Liver (tissue), 9 donors: ENCODE data around the gene SMARCB1. TPM values are rescaled to one million over a fixed set of nuclear protein-coding genes. Genes with fewer than 3 reads are reported as not detected.

Source experiments
- DNase-seq: peaks from one replicate; pipeline ENCODE4 v3.0.0-alpha.2; 2017; ENCODE audit warnings: low spot score
- H3K27ac ChIP-seq, 2 donors: one replicate each; pipeline ENCODE4 v1.7.0; 2013; ENCODE audit warnings: inconsistent platforms in 2 of 2, low read length in 2 of 2, control low read depth in 1 of 2, low read depth in 1 of 2, mild to moderate bottlenecking in 1 of 2
- H3K27me3 ChIP-seq, 4 donors: one replicate each; pipeline versions ENCODE4 v1.6.1 to v1.7.0; 2013; ENCODE audit warnings: low read length in 3 of 4, inconsistent platforms in 1 of 4, mild to moderate bottlenecking in 1 of 4, moderate library complexity in 1 of 4; ENCODE audit not compliant: control insufficient read depth in 4 of 4, insufficient read depth in 4 of 4
- H3K36me3 ChIP-seq, 4 donors: one replicate each; pipeline versions ENCODE4 v1.6.1 to v1.7.0; 2013; ENCODE audit warnings: low read length in 3 of 4, mild to moderate bottlenecking in 3 of 4, low read depth in 1 of 4, moderate library complexity in 1 of 4; ENCODE audit not compliant: control insufficient read depth in 4 of 4, insufficient read depth in 3 of 4
- H3K4me1 ChIP-seq, 4 donors: one replicate each; pipeline versions ENCODE4 v1.6.1 to v1.7.0; 2013; ENCODE audit warnings: low read length in 3 of 4, mild to moderate bottlenecking in 3 of 4, moderate library complexity in 1 of 4; ENCODE audit not compliant: control insufficient read depth in 4 of 4, insufficient read depth in 4 of 4
- H3K4me3 ChIP-seq, 3 donors: one replicate each; pipeline versions ENCODE4 v1.6.1 to v1.7.0; 2013; ENCODE audit warnings: low read length in 3 of 3, control low read depth in 1 of 3, low read depth in 1 of 3, mild to moderate bottlenecking in 1 of 3
- H3K9ac ChIP-seq, 2 donors: one replicate each; pipeline ENCODE4 v1.7.0; 2013; ENCODE audit warnings: low read length in 2 of 2, mild to moderate bottlenecking in 2 of 2, moderate library complexity in 2 of 2, control low read depth in 1 of 2, low read depth in 1 of 2
- H3K9me3 ChIP-seq, 4 donors: one replicate each; pipeline versions ENCODE4 v1.6.1 to v1.7.0; 2013; ENCODE audit warnings: low read length in 3 of 4; ENCODE audit not compliant: control insufficient read depth in 4 of 4
- ATF3 ChIP-seq: IDR thresholded peaks from 2 replicates; pipeline ENCODE4 v1.6.1; 2016; ENCODE audit warnings: antibody characterized with exemption
- EGR1 ChIP-seq, 2 donors: IDR thresholded peaks; 2 replicates each; pipeline ENCODE4 v1.6.1; 2016 to 2018; ENCODE audit warnings: antibody characterized with exemption in 2 of 2, low read depth in 2 of 2
- FOXA1 ChIP-seq: IDR thresholded peaks from 2 replicates; pipeline ENCODE4 v1.6.1; 2016; ENCODE audit warnings: antibody characterized with exemption
- FOXA2 ChIP-seq: IDR thresholded peaks from 2 replicates; pipeline ENCODE4 v1.6.1; 2016; ENCODE audit warnings: antibody characterized with exemption
- GABPA ChIP-seq, 2 donors: IDR thresholded peaks in 1 of 2; conservative IDR thresholded peaks in 1 of 2; 2 replicates each; pipeline ENCODE4 v1.6.1; 2016; ENCODE audit warnings: antibody characterized with exemption in 2 of 2, mild to moderate bottlenecking in 1 of 2, moderate library complexity in 1 of 2
- HNF4A ChIP-seq, 2 donors: conservative IDR thresholded peaks; 2 replicates each; pipeline ENCODE4 v1.6.1; 2016; ENCODE audit warnings: antibody characterized with exemption in 2 of 2, mild to moderate bottlenecking in 2 of 2
- NR2F2 ChIP-seq: IDR thresholded peaks from 2 replicates; pipeline ENCODE4 v1.6.1; 2016; ENCODE audit warnings: antibody characterized with exemption
- RAD21 ChIP-seq, 2 donors: IDR thresholded peaks; 2 replicates each; pipeline ENCODE4 v1.6.1; 2016; ENCODE audit warnings: antibody characterized with exemption in 2 of 2, mild to moderate bottlenecking in 2 of 2
- RXRA ChIP-seq, 2 donors: IDR thresholded peaks; 2 replicates each; pipeline ENCODE4 v1.6.1; 2017 to 2018; ENCODE audit warnings: antibody characterized with exemption in 2 of 2, mild to moderate bottlenecking in 1 of 2
- SP1 ChIP-seq: IDR thresholded peaks from 2 replicates; pipeline ENCODE4 v1.6.1; 2018; ENCODE audit warnings: antibody characterized with exemption, mild to moderate bottlenecking
- TAF1 ChIP-seq: conservative IDR thresholded peaks from 2 replicates; pipeline ENCODE4 v1.6.1; 2016; ENCODE audit warnings: antibody characterized with exemption, mild to moderate bottlenecking
- YY1 ChIP-seq: IDR thresholded peaks from 2 replicates; pipeline ENCODE4 v1.6.1; 2016; ENCODE audit warnings: antibody characterized with exemption, mild to moderate bottlenecking
- ZBTB33 ChIP-seq: IDR thresholded peaks from 2 replicates; pipeline ENCODE4 v1.6.1; 2016; ENCODE audit warnings: antibody characterized with exemption
- WGBS: extraction: QIAGEN DNeasy Blood & Tissue Kit; methylation state at CpG from one replicate; pipeline ENCODE4 v1.1.7; 2013; 5-methylcytosine and 5-hydroxymethylcytosine counted together
- polyA plus RNA-seq, 2 donors: library from polyadenylated mRNA; stranded (reverse) in 1 of 2; unstranded in 1 of 2; fragments of 200-250 nt in 1 of 2; fragments of >200 nt in 1 of 2; fragmentation: Nextera tagmentation in 1 of 2; extraction: Ambion mirVana in 1 of 2; gene quantifications; one replicate each; pipeline versions ENCODE4 v1.2.1 to v1.2.3, GENCODE V29; 2013 to 2015
- total RNA-seq, 2 donors: library from RNA; depleted of rRNA; stranded (reverse); fragments of >200 nt; gene quantifications; one replicate each; pipeline ENCODE4 v1.2.3, GENCODE V29; 2014
- TF ChIP-seq, protein P1 (sequence below): IDR thresholded peaks from 2 replicates; pipeline ENCODE4 v1.6.1; 2016; ENCODE audit warnings: antibody characterized with exemption
- TF ChIP-seq, protein P2 (sequence below): IDR thresholded peaks from 2 replicates; pipeline ENCODE4 v1.6.1; 2016; ENCODE audit warnings: antibody characterized with exemption, mild to moderate bottlenecking
- donor health status: healthy.
- donor health status: healthy.
- donor health status: healthy.
- donor health status: healthy.
- donor health status: healthy.

SMARCB1 gene
- total and polyA plus RNA-seq, 4 donors, result 15.1 to 22.5 (median 19.1) TPM

GRCh38 chr22:23760056-23760455, 26.7 kb upstream of the SMARCB1 start:
- Histone ChIP-seq H3K9me3 (no peaks in the 10 kb centered on the region), H3K27me3 (no peaks in the 10 kb centered on the region), H3K36me3 (peaks cover 0 to 6% (median 4%) of the 10 kb centered on the region in 4 donors), H3K4me1 (peaks cover 8 to 16% (median 13%) of the 10 kb centered on the region in 4 donors), H3K4me3 (no peak overlapping the region), H3K9ac (no peak overlapping the region), H3K27ac (no peak overlapping the region)
- no peak for DNase-seq
- no peak for TF ChIP-seq ZBTB33
- TF ChIP-seq TAF1, result no peak
- no peak for TF ChIP-seq FOXA2
- TF ChIP-seq RAD21 (IDR thresholded peaks at IDR 0.05), result no peak
- TF ChIP-seq NR2F2, result no peak
- TF ChIP-seq FOXA1, result no peak
- TF ChIP-seq, protein P1, sequence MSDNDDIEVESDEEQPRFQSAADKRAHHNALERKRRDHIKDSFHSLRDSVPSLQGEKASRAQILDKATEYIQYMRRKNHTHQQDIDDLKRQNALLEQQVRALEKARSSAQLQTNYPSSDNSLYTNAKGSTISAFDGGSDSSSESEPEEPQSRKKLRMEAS, result no peak
- 87% methylated on average over 6 of the region's 6 CpGs for WGBS

DNA sequence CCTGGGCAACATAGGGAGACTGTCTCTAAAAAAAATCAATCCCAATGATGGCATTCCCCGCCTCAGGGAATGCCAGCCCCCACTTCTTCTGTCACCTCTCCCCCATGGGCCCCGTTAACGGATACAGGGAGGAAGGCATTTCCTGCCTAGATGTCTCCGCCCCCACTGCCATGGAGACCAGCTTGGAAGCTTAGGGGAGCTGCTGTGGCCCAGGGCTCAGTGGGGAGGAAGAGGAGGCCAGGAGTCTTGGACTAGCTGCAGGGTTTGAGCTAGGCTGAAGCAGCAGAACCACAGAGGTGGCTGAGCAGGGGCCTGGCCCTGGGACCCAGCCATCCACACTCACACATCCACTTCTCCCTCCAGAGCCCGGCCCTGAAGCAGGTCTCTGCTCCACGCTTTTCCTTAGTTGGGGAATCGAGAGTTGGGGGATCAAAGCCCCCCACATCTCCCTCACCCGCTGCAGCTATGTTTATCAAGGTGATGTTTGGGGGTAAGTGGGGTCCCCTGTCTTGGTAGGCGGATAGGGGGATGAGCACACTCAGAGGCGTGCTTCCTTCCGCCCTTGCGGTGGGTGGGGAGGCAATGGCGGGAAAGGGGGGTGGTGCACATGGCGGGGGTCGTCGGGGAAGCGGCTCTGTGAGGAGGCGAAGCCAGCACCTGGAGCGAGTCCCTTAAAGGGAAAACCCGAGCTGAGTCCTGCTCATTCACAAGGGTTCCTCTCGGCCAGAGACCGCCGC, 23.8 kb upstream of the SMARCB1 start, which contains the start of gene C22orf15:
Gene C22orf15, plus strand, starts transcription at position 149 of the 737 bp plus-strand sequence. Its CDS starts 317 bp downstream, at position 466.
- peak within 1 kb of the TSS in 1 of 3 donors; percentile 4 for H3K4me3 ChIP-seq
- no peak within 1 kb of the TSS for H3K9ac ChIP-seq
- peaks cover 0 to 6% (median 4%) of the 10 kb centered on the region in 4 donors for H3K36me3 ChIP-seq
- H3K27ac ChIP-seq, result no peak within 1 kb of the TSS
- peaks cover 16 to 38% (median 30%) of the 10 kb centered on the region in 4 donors for H3K4me1 ChIP-seq
- H3K9me3 ChIP-seq, result no peaks in the 10 kb centered on the region
- TF ChIP-seq GABPA (IDR thresholded peaks at IDR 0.05 in 1 of 2, conservative IDR thresholded peaks at IDR 0.05 in 1 of 2), result no peak
- TF ChIP-seq, protein P1, result no peak
- no peak for TF ChIP-seq RAD21 (IDR thresholded peaks at IDR 0.05)
- no peak for TF ChIP-seq NR2F2
- TF ChIP-seq, protein P2, sequence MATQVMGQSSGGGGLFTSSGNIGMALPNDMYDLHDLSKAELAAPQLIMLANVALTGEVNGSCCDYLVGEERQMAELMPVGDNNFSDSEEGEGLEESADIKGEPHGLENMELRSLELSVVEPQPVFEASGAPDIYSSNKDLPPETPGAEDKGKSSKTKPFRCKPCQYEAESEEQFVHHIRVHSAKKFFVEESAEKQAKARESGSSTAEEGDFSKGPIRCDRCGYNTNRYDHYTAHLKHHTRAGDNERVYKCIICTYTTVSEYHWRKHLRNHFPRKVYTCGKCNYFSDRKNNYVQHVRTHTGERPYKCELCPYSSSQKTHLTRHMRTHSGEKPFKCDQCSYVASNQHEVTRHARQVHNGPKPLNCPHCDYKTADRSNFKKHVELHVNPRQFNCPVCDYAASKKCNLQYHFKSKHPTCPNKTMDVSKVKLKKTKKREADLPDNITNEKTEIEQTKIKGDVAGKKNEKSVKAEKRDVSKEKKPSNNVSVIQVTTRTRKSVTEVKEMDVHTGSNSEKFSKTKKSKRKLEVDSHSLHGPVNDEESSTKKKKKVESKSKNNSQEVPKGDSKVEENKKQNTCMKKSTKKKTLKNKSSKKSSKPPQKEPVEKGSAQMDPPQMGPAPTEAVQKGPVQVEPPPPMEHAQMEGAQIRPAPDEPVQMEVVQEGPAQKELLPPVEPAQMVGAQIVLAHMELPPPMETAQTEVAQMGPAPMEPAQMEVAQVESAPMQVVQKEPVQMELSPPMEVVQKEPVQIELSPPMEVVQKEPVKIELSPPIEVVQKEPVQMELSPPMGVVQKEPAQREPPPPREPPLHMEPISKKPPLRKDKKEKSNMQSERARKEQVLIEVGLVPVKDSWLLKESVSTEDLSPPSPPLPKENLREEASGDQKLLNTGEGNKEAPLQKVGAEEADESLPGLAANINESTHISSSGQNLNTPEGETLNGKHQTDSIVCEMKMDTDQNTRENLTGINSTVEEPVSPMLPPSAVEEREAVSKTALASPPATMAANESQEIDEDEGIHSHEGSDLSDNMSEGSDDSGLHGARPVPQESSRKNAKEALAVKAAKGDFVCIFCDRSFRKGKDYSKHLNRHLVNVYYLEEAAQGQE, result no peak
- no peak for TF ChIP-seq TAF1
- TF ChIP-seq RXRA (IDR thresholded peaks at IDR 0.05), result no peak
- TF ChIP-seq HNF4A (conservative IDR thresholded peaks at IDR 0.05), result no peak
- no peak for TF ChIP-seq ATF3
- no peak for TF ChIP-seq SP1
- no peak for TF ChIP-seq YY1
- TF ChIP-seq EGR1 (IDR thresholded peaks at IDR 0.05; ENCODE audit: low read depth in 2 of 2), result no peak
- 64% methylated on average over 23 of the region's 23 CpGs for WGBS
- DNase-seq, result no peak
- no peaks in the 10 kb centered on the region for H3K27me3 ChIP-seq
